Neural progenitor cell (in vitro differentiated cells): ENCODE data around the gene MUCL3. TPM values are rescaled to one million over a fixed set of nuclear protein-coding genes. Genes with fewer than 3 reads are reported as not detected.
"Not testable (repeated sequence)": the region's sequence is repeated elsewhere in the genome, so short reads cannot be mapped to it uniquely, and the experiment has no call there.

Experiments used
- DNase-seq: peaks from one replicate; pipeline ENCODE4 v3.0.0-alpha.2; 2016; ENCODE audit warnings: low spot score
- H2AFZ ChIP-seq: fragments of 200-600 bp; sonication (generic); replicated peaks from 2 replicates; pipeline ENCODE4 v1.6.1; 2016; ENCODE audit warnings: antibody characterized with exemption
- H3F3A ChIP-seq: fragments of 200-600 bp; sonication (generic); 2 replicates; pipeline ENCODE4 v1.6.1; 2016; ENCODE audit warnings: antibody characterized with exemption, low read depth
- H3K27ac ChIP-seq: fragments of 200-600 bp; sonication (generic); 2 replicates; pipeline ENCODE4 v1.5.1; 2016; ENCODE audit warnings: mild to moderate bottlenecking
- H3K27me3 ChIP-seq: fragments of 200-600 bp; sonication (generic); 2 replicates; pipeline ENCODE4 v1.6.1; 2016; ENCODE audit warnings: mild to moderate bottlenecking, moderate library complexity
- H3K36me3 ChIP-seq: fragments of 200-600 bp; sonication (generic); 2 replicates; pipeline ENCODE4 v1.5.1; 2016
- H3K4me1 ChIP-seq: fragments of 200-600 bp; sonication (generic); 2 replicates; pipeline ENCODE4 v1.6.1; 2016; ENCODE audit warnings: mixed run types
- H3K4me2 ChIP-seq: fragments of 200-600 bp; sonication (generic); 2 replicates; pipeline ENCODE4 v1.6.1; 2016
- H3K4me3 ChIP-seq: fragments of 200-600 bp; sonication (generic); 2 replicates; pipeline ENCODE4 v1.5.1; 2016
- H3K79me2 ChIP-seq: fragments of 200-600 bp; sonication (generic); 2 replicates; pipeline ENCODE4 v1.6.1; 2016; ENCODE audit warnings: low read depth
- H3K9ac ChIP-seq: fragments of 200-600 bp; sonication (generic); 2 replicates; pipeline ENCODE4 v1.6.1; 2016
- H3K9me3 ChIP-seq: fragments of 200-600 bp; sonication (generic); 2 replicates; pipeline ENCODE4 v1.5.1; 2016; ENCODE audit warnings: low read depth
- H4K20me1 ChIP-seq: fragments of 200-600 bp; sonication (generic); 2 replicates; pipeline ENCODE4 v1.6.1; 2016; ENCODE audit warnings: low read depth
- H3K27ac Mint-ChIP-seq: 3 replicates; pipeline ENCODE4 v1.8.0; 2021; ENCODE audit warnings: mixed read lengths
- H3K27me3 Mint-ChIP-seq: 2 replicates; pipeline ENCODE4 v1.8.0; 2022; ENCODE audit warnings: low read depth, mild to moderate bottlenecking, inconsistent platforms, moderate library complexity, mixed read lengths; ENCODE audit not compliant: insufficient read depth
- H3K36me3 Mint-ChIP-seq: 3 replicates; pipeline ENCODE4 v1.8.0; 2021; ENCODE audit warnings: mixed read lengths
- H3K4me1 Mint-ChIP-seq: 3 replicates; pipeline ENCODE4 v1.8.0; 2021; ENCODE audit warnings: mixed read lengths
- H3K4me3 Mint-ChIP-seq: 3 replicates; pipeline ENCODE4 v1.8.0; 2021; ENCODE audit warnings: mild to moderate bottlenecking, moderate library complexity, mixed read lengths
- H3K9me3 Mint-ChIP-seq: 3 replicates; pipeline ENCODE4 v1.8.0; 2020; ENCODE audit warnings: mixed read lengths
- EZH2 ChIP-seq: fragments of 200-600 bp; sonication (generic); IDR thresholded peaks from 2 replicates; pipeline ENCODE4 v1.6.1; 2017; ENCODE audit warnings: antibody characterized with exemption, mild to moderate bottlenecking, moderate library complexity
- EZH2phosphoT487 ChIP-seq: fragments of 200-600 bp; sonication (generic); IDR thresholded peaks from 2 replicates; pipeline ENCODE4 v1.6.1; 2017; ENCODE audit warnings: antibody characterized with exemption
- total RNA-seq: library from RNA; depleted of rRNA; stranded (reverse); fragments of >200 nt; gene quantifications from 2 replicates; pipeline ENCODE4 v1.2.3, GENCODE V29; 2015; ENCODE audit warnings: low replicate concordance
- TF ChIP-seq, protein P1 (sequence below): fragments of 200-600 bp; sonication (generic); IDR thresholded peaks from 2 replicates; pipeline ENCODE4 v1.5.1; 2017; ENCODE audit warnings: antibody characterized with exemption, mild to moderate bottlenecking

MUCL3 gene
- total RNA-seq, 1 donor from 2014 or later: not detected

DNA sequence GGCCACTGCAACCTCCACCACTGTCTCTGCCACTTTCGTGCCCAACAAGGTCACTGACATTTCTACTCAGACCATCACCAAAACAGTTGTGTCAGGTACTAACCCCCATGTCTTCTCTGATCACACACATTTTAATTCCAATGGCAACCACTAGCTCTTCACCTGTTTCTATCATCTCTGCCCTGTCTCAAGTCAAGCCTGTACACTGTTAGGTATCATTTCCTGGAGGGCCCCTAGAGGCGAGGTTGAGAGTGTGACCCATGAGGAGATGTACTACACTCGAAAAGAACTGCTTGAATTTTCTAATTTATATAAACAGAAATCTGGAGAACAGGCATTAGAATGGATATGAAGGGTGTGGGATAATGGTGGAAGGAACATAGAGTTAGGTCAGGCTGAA lies 25.4 kb downstream of the MUCL3 start:
- Histone ChIP-seq H3K4me2 (no peak overlapping the region), H3K36me3 (no peaks in the 10 kb centered on the region), H3K27me3 (no peaks in the 10 kb centered on the region), H3K79me2 (no peaks in the 10 kb centered on the region), H3K4me1 (no peaks in the 10 kb centered on the region), H3F3A (no peaks in the 10 kb centered on the region), H2AFZ (no peak overlapping the region), H3K9ac (no peak overlapping the region), H4K20me1 (no peaks in the 10 kb centered on the region), H3K9me3 (no peaks in the 10 kb centered on the region), H3K27ac (no peak overlapping the region), H3K4me3 (no peak overlapping the region)
- H3K4me3 Mint-ChIP-seq: no peak overlapping the region
- DNase-seq: no peak
- H3K36me3 Mint-ChIP-seq: no peaks in the 10 kb centered on the region
- no peak overlapping the region for H3K27ac Mint-ChIP-seq
- peaks cover 4% of the 10 kb centered on the region for H3K9me3 Mint-ChIP-seq
- H3K27me3 Mint-ChIP-seq: peaks cover 6% of the 10 kb centered on the region
- H3K4me1 Mint-ChIP-seq: peaks cover 3% of the 10 kb centered on the region
- no peak for TF ChIP-seq EZH2
- TF ChIP-seq, protein P1, sequence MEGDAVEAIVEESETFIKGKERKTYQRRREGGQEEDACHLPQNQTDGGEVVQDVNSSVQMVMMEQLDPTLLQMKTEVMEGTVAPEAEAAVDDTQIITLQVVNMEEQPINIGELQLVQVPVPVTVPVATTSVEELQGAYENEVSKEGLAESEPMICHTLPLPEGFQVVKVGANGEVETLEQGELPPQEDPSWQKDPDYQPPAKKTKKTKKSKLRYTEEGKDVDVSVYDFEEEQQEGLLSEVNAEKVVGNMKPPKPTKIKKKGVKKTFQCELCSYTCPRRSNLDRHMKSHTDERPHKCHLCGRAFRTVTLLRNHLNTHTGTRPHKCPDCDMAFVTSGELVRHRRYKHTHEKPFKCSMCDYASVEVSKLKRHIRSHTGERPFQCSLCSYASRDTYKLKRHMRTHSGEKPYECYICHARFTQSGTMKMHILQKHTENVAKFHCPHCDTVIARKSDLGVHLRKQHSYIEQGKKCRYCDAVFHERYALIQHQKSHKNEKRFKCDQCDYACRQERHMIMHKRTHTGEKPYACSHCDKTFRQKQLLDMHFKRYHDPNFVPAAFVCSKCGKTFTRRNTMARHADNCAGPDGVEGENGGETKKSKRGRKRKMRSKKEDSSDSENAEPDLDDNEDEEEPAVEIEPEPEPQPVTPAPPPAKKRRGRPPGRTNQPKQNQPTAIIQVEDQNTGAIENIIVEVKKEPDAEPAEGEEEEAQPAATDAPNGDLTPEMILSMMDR: no peak
- TF ChIP-seq EZH2phosphoT487: no peak

DNA sequence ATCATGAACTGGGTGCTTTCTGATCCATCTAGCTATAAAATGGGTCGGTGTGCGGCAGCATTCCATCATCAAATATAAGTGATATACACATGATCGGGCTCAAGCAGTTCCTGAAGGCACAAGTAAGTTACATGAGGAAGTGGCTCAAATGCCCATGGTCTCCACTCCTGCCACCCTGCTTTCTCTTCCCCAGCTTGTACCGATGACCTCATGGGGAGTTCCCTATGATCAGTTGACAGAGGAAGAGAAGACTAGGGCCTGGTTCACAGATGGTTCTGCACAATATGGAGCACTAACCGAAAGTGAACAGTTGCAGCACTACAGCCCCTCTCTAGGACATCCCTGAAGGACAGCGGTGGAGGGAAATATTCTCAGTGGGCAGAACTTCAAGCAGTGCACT lies 28.4 kb downstream of the MUCL3 start:
- not testable (repeated sequence) for DNase-seq

DNA sequence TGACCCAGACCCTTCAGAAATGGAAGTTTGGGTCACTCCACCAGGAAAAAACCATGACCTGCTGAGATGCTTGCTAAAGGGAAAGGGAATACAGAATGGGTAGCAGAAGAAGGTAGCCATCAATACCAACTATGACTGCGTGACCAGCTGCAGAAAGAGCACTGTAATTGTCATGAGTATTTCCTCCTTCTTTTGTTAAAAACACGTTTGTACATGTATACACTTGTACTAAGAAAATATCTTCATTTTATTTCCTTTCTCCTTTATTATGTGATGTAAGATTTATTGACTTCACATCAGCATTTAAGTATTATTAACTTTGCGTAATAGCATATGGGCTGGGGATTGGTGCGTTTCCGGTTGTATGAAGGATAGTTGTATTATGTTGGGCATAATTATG lies 30.2 kb downstream of the MUCL3 start:
- Histone ChIP-seq H3F3A (no peaks in the 10 kb centered on the region), H3K9me3 (no peaks in the 10 kb centered on the region), H3K4me2 (no peak overlapping the region), H3K4me3 (no peak overlapping the region), H2AFZ (no peak overlapping the region), H3K9ac (no peak overlapping the region), H3K79me2 (no peaks in the 10 kb centered on the region), H3K27ac (no peak overlapping the region), H3K36me3 (no peaks in the 10 kb centered on the region), H4K20me1 (no peaks in the 10 kb centered on the region), H3K27me3 (no peaks in the 10 kb centered on the region), H3K4me1 (no peaks in the 10 kb centered on the region)
- DNase-seq: no peak
- TF ChIP-seq, protein P1: no peak
- TF ChIP-seq EZH2: no peak
- TF ChIP-seq EZH2phosphoT487: no peak
- Mint-ChIP-seq H3K4me1 (no peaks in the 10 kb centered on the region), H3K4me3 (no peak overlapping the region), H3K9me3 (peaks cover 2% of the 10 kb centered on the region), H3K27ac (no peak overlapping the region), H3K36me3 (no peaks in the 10 kb centered on the region), H3K27me3 (peaks cover 3% of the 10 kb centered on the region)

More for the DNA sequence above, 28.4 kb downstream of the MUCL3 start:
- not testable (repeated sequence) for H3K4me2 ChIP-seq, H3K27me3 ChIP-seq, H3K27ac Mint-ChIP-seq, H3K27ac ChIP-seq, H3K4me1 Mint-ChIP-seq, H4K20me1 ChIP-seq, H3F3A ChIP-seq, H2AFZ ChIP-seq, H3K4me1 ChIP-seq, H3K9me3 ChIP-seq, H3K79me2 ChIP-seq, H3K4me3 ChIP-seq, H3K9me3 Mint-ChIP-seq, H3K36me3 ChIP-seq, H3K4me3 Mint-ChIP-seq, H3K27me3 Mint-ChIP-seq, H3K36me3 Mint-ChIP-seq, H3K9ac ChIP-seq

DNA sequence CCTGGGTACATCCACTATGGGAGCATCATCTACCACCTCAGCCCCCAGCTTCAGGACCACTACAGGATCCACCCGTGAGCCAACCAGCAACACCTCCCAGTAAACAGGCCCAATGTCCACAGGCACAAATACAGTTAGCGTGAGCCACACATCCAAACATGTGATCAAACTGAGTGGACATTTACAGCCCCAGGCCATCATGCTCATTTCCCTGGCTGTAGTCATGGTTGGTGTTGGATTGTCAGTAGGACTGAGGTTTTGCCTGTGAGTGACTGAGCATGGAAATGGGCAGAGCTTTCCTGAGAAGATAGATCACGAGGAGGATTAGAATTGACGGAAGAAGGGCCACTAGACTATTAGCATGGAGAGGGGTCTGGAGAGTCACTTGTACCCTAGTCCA lies 32.0 kb downstream of the MUCL3 start:
- Mint-ChIP-seq H3K27ac (no peak overlapping the region), H3K9me3 (no peaks in the 10 kb centered on the region), H3K27me3 (peaks cover 5% of the 10 kb centered on the region), H3K4me1 (no peaks in the 10 kb centered on the region), H3K36me3 (no peaks in the 10 kb centered on the region), H3K4me3 (no peak overlapping the region)
- H3K9ac ChIP-seq: no peak overlapping the region
- DNase-seq: no peak
- H3K27me3 ChIP-seq: no peaks in the 10 kb centered on the region
- no peak overlapping the region for H2AFZ ChIP-seq
- no peak overlapping the region for H3K4me3 ChIP-seq
- H3F3A ChIP-seq: no peaks in the 10 kb centered on the region
- no peak overlapping the region for H3K4me2 ChIP-seq
- H3K9me3 ChIP-seq: no peaks in the 10 kb centered on the region
- no peaks in the 10 kb centered on the region for H3K36me3 ChIP-seq
- H4K20me1 ChIP-seq: no peaks in the 10 kb centered on the region
- no peak overlapping the region for H3K27ac ChIP-seq
- no peaks in the 10 kb centered on the region for H3K4me1 ChIP-seq
- TF ChIP-seq EZH2phosphoT487 (no peak), EZH2 (no peak)
- TF ChIP-seq, protein P1: no peak
- no peaks in the 10 kb centered on the region for H3K79me2 ChIP-seq
